Activated CD4-positive, alpha-beta T cell treated with anti-CD3 and anti-CD28 coated beads, Interleukin-2, amount 10 ng/mL, durations not matched to agents 24 days and 14 days (primary cell): ENCODE results near the gene TNFRSF21. TPM values are rescaled to one million over a fixed set of nuclear protein-coding genes. Genes with fewer than 3 reads are reported as not detected.

Experiments
- DNase-seq: peaks from one replicate; pipeline ENCODE4 v3.0.0; 2022
- H3K27ac Mint-ChIP-seq: one replicate; pipeline ENCODE4 v1.8.0; 2022; ENCODE audit warnings: mild to moderate bottlenecking, mixed read lengths
- H3K27me3 Mint-ChIP-seq: one replicate; pipeline ENCODE4 v1.8.0; 2022; ENCODE audit warnings: mixed read lengths
- H3K36me3 Mint-ChIP-seq: one replicate; pipeline ENCODE4 v1.8.0; 2022; ENCODE audit warnings: low read depth, mild to moderate bottlenecking, mixed read lengths
- H3K4me1 Mint-ChIP-seq: one replicate; pipeline ENCODE4 v1.8.0; 2021; ENCODE audit warnings: mixed read lengths
- H3K4me3 Mint-ChIP-seq: one replicate; pipeline ENCODE4 v1.8.0; 2022; ENCODE audit warnings: mild to moderate bottlenecking, moderate library complexity, mixed read lengths
- H3K9me3 Mint-ChIP-seq: one replicate; pipeline ENCODE4 v1.8.0; 2021; ENCODE audit warnings: mixed read lengths
- intact Hi-C: fragments of 100-400 bp; cut with micrococcal nuclease; formaldehyde crosslinking; loops from one replicate; pipeline ENCODE4 v1.15.1; 2023
- total RNA-seq: library from RNA; stranded (reverse); gene quantifications from 2 replicates; pipeline ENCODE4 v1.2.3, GENCODE V29; 2022

The TNFRSF21 gene
- total RNA-seq, 1 donor from 2014 or later: 3.8 TPM

GRCh38 chr6:47310131-47310480 is 401 bp upstream of the TNFRSF21 start:
- peaks cover 9% of the 10 kb centered on the region for H3K4me1 Mint-ChIP-seq
- H3K9me3 Mint-ChIP-seq: no peaks in the 10 kb centered on the region
- no peaks in the 10 kb centered on the region for H3K36me3 Mint-ChIP-seq
- no peak for DNase-seq
- H3K27ac Mint-ChIP-seq: no peak overlapping the region
- H3K27me3 Mint-ChIP-seq: peaks cover 55% of the 10 kb centered on the region
- H3K4me3 Mint-ChIP-seq: peak overlapping the region; percentile 64
- intact Hi-C loops: loop anchor here (1.0 to 5.0 kb wide), 2 partner anchors 263 to 461 kb away; no protein-coding TSS in a partner anchor

DNA sequence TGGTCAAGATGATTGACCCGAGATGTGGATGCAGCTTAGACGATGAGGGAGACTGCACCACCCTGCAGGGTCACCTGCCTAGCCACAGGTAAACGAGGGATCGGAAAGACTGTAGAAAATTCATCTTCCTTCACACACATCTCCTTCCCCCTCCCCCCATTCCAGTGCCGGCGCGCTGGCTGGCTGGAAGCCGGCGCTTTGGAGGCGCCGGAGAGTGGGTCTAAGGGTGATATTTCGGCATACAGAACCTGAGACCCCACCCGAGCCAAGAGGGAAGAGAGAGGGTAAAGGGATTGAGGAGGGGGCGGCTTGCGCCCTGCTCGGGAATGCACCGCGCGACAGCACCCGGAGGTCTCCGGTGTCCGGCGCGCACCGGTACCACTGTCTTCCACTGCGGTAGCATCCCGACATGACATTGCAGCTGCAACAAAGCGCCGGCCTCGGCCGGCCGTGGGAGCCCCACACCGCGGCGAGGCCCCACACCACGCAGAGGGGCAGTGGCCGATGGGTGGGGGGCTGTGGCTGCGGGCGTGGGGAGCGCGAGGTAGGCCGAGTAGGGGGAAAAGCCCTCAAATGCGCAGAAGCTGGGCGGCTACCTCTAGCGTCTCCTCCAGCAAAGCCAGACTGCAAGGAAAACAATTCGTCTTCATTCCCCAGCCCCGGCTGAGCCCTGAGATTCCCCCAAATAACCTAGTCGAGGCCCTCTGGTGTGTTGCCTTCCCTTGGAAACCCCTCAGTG is 984 bp downstream of the TNFRSF21 start:
- H3K36me3 Mint-ChIP-seq: no peaks in the 10 kb centered on the region
- intact Hi-C loops: loop anchor here (1.0 kb wide), 1 partner anchor 211 kb away; no protein-coding TSS in a partner anchor
- no peaks in the 10 kb centered on the region for H3K9me3 Mint-ChIP-seq
- peak; percentile 62 for DNase-seq
- H3K27me3 Mint-ChIP-seq: peaks cover 61% of the 10 kb centered on the region
- H3K4me1 Mint-ChIP-seq: peaks cover 9% of the 10 kb centered on the region
- peak overlapping the region; percentile 64 for H3K4me3 Mint-ChIP-seq
- no peak overlapping the region for H3K27ac Mint-ChIP-seq

DNA sequence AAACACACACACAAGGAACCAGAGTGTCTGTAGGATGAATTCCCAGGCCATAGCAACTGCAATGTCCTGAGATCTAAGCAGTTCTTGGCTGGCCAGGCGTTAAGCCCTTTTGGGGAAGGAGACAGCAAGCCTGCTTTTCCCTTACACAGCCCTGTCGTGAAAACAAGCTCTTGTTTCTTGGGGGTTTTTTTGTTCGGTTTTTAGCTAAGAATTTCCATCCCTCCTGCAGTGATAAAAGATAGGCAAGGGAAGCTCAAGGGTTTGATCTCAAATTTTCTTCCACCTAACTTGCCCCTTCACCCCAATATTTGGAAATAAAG is 1.5 kb downstream of the TNFRSF21 start:
- intact Hi-C loops: no loop called here

DNA sequence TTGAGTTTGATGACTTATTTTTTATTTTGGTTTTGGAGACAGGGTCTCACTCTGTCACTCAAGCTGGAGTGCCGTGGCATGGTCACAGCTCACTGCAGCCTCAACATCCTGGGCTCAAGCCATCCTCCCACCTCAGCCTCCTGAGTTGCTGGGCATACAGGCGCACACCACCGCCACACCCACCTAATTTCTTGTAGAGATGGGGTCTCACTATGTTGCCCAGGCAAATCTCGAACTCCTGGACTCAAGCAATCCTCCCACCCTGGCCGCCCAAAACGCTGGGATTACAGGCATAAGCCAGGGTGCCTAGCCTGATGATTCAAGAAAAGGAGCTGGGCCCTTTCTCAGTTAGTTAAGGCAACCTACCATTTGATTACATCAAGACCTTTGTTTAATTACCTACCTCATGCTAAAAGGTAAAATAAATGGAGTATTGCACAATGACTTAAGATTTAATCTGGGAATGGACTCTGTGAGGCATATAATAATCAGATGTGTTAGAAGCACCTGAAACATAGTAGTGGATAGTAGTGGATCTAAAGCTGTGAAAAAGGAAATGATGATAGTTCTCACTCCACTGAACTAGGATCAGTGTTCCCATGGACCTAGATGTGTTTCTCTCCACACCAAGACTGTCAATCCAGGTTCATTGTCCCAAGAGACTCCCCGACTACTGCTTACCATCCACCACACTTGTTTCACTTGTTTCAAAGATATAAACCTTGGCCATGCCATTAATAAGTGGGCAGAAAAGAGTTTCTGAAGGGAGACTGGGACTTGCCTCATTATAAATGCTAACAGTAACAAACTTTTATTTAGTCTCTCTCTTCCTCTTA is 2.1 kb downstream of the TNFRSF21 start:
- intact Hi-C loops: no loop called here

More for the DNA sequence above, 1.5 kb downstream of the TNFRSF21 start:
- Mint-ChIP-seq H3K36me3 (no peaks in the 10 kb centered on the region), H3K27ac (no peak overlapping the region), H3K4me3 (peak overlapping the region; percentile 64), H3K27me3 (peaks cover 62% of the 10 kb centered on the region), H3K4me1 (peaks cover 9% of the 10 kb centered on the region), H3K9me3 (no peaks in the 10 kb centered on the region)
- DNase-seq: no peak

DNA sequence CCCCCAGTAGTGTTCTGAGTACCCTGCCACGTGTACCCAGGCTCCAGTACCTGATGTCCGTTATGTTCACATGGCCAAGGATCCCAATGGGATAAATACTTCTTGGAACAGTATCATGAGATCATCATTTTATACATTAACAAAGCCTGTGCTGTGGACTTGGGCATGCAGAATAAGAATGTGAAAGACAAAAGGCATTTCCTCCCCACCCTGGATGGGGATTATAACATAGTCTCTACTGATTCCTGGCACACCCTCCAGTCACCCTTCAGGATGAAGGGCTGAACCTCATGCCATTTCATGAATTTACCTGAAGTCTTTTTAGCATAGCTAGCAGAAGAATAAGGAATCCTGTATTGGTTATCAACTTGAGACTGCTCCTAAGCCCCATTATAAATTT is 2.8 kb downstream of the TNFRSF21 start:
- intact Hi-C loops: no loop called here
- H3K27me3 Mint-ChIP-seq: peaks cover 64% of the 10 kb centered on the region
- peaks cover 9% of the 10 kb centered on the region for H3K4me1 Mint-ChIP-seq
- H3K27ac Mint-ChIP-seq: no peak overlapping the region
- DNase-seq: no peak
- H3K36me3 Mint-ChIP-seq: no peaks in the 10 kb centered on the region
- no peaks in the 10 kb centered on the region for H3K9me3 Mint-ChIP-seq
- no peak overlapping the region for H3K4me3 Mint-ChIP-seq

More for the DNA sequence above, 2.1 kb downstream of the TNFRSF21 start:
- Mint-ChIP-seq H3K27ac (no peak overlapping the region), H3K4me3 (no peak overlapping the region), H3K27me3 (peaks cover 62% of the 10 kb centered on the region), H3K9me3 (no peaks in the 10 kb centered on the region), H3K4me1 (peaks cover 9% of the 10 kb centered on the region), H3K36me3 (no peaks in the 10 kb centered on the region)
- no peak for DNase-seq

GRCh38 chr6:47303861-47304260 is 5.8 kb downstream of the TNFRSF21 start:
- DNase-seq: no peak
- peaks cover 5% of the 10 kb centered on the region for H3K4me1 Mint-ChIP-seq
- no peaks in the 10 kb centered on the region for H3K9me3 Mint-ChIP-seq
- H3K27ac Mint-ChIP-seq: no peak overlapping the region
- no peaks in the 10 kb centered on the region for H3K36me3 Mint-ChIP-seq
- H3K4me3 Mint-ChIP-seq: no peak overlapping the region
- H3K27me3 Mint-ChIP-seq: peaks cover 57% of the 10 kb centered on the region
- intact Hi-C loops: no loop called here

- intact Hi-C loops: no loop called here
- peaks cover 54% of the 10 kb centered on the region for H3K27me3 Mint-ChIP-seq
- DNase-seq: no peak
These were observed 6.4 kb downstream of the TNFRSF21 start for GRCh38 chr6:47303342-47303741.

GRCh38 chr6:47302043-47302442 is 7.7 kb downstream of the TNFRSF21 start:
- DNase-seq: no peak
- no peak overlapping the region for H3K4me3 Mint-ChIP-seq
- H3K9me3 Mint-ChIP-seq: no peaks in the 10 kb centered on the region
- intact Hi-C loops: no loop called here
- peaks cover 41% of the 10 kb centered on the region for H3K27me3 Mint-ChIP-seq
- no peaks in the 10 kb centered on the region for H3K36me3 Mint-ChIP-seq
- no peak overlapping the region for H3K27ac Mint-ChIP-seq
- no peaks in the 10 kb centered on the region for H3K4me1 Mint-ChIP-seq

More at GRCh38 chr6:47303342-47303741, 6.4 kb downstream of the TNFRSF21 start:
- H3K4me1 Mint-ChIP-seq: peaks cover 3% of the 10 kb centered on the region
- no peak overlapping the region for H3K27ac Mint-ChIP-seq
- H3K9me3 Mint-ChIP-seq: no peaks in the 10 kb centered on the region
- no peaks in the 10 kb centered on the region for H3K36me3 Mint-ChIP-seq
- no peak overlapping the region for H3K4me3 Mint-ChIP-seq

GRCh38 chr6:47301441-47301840 is 8.3 kb downstream of the TNFRSF21 start:
- intact Hi-C loops: no loop called here
- H3K4me1 Mint-ChIP-seq: no peaks in the 10 kb centered on the region
- H3K27me3 Mint-ChIP-seq: peaks cover 35% of the 10 kb centered on the region
- no peak for DNase-seq
- no peaks in the 10 kb centered on the region for H3K36me3 Mint-ChIP-seq
- no peak overlapping the region for H3K27ac Mint-ChIP-seq
- no peak overlapping the region for H3K4me3 Mint-ChIP-seq
- no peaks in the 10 kb centered on the region for H3K9me3 Mint-ChIP-seq

GRCh38 chr6:47300417-47300816 is 9.3 kb downstream of the TNFRSF21 start:
- no peak overlapping the region for H3K27ac Mint-ChIP-seq
- H3K36me3 Mint-ChIP-seq: no peaks in the 10 kb centered on the region
- peaks cover 28% of the 10 kb centered on the region for H3K27me3 Mint-ChIP-seq
- no peaks in the 10 kb centered on the region for H3K9me3 Mint-ChIP-seq
- DNase-seq: no peak
- intact Hi-C loops: no loop called here
- no peak overlapping the region for H3K4me3 Mint-ChIP-seq
- H3K4me1 Mint-ChIP-seq: no peaks in the 10 kb centered on the region

GRCh38 chr6:47299965-47300364 is 9.7 kb downstream of the TNFRSF21 start:
- Mint-ChIP-seq H3K27me3 (peaks cover 28% of the 10 kb centered on the region), H3K27ac (no peak overlapping the region), H3K4me1 (no peaks in the 10 kb centered on the region), H3K9me3 (no peaks in the 10 kb centered on the region), H3K4me3 (no peak overlapping the region), H3K36me3 (no peaks in the 10 kb centered on the region)
- intact Hi-C loops: no loop called here
- no peak for DNase-seq

GRCh38 chr6:47298475-47298874 is 11.2 kb downstream of the TNFRSF21 start:
- Mint-ChIP-seq H3K27me3 (peaks cover 19% of the 10 kb centered on the region), H3K36me3 (no peaks in the 10 kb centered on the region), H3K9me3 (no peaks in the 10 kb centered on the region), H3K4me1 (no peaks in the 10 kb centered on the region), H3K4me3 (no peak overlapping the region), H3K27ac (no peak overlapping the region)
- intact Hi-C loops: no loop called here
- no peak for DNase-seq

GRCh38 chr6:47294990-47295389 is 14.7 kb downstream of the TNFRSF21 start:
- no peaks in the 10 kb centered on the region for H3K27me3 Mint-ChIP-seq
- no peaks in the 10 kb centered on the region for H3K4me1 Mint-ChIP-seq
- H3K27ac Mint-ChIP-seq: no peak overlapping the region
- H3K9me3 Mint-ChIP-seq: peaks cover 9% of the 10 kb centered on the region
- intact Hi-C loops: no loop called here
- no peaks in the 10 kb centered on the region for H3K36me3 Mint-ChIP-seq
- no peak overlapping the region for H3K4me3 Mint-ChIP-seq
- DNase-seq: no peak

DNA sequence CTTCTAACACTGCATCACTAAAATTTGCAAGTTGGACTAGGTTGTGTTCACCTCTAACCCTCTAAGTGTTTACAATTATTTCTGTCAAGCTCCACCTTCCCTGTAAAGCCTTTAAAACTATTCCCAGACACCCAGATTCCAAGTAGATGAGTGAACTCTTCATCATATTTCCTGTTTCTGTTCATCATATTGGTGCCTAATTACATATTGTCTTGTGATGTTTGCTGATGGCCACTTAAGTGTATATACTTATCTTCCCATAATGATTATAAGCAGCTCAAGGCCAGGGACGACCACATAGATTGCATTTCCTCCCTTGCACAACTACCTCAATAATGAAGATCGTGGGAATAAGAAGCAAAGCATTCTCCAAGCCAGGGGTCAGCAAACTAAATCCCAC is 16.8 kb downstream of the TNFRSF21 start:
- Mint-ChIP-seq H3K4me1 (no peaks in the 10 kb centered on the region), H3K9me3 (peaks cover 9% of the 10 kb centered on the region), H3K27ac (no peak overlapping the region), H3K36me3 (no peaks in the 10 kb centered on the region), H3K4me3 (no peak overlapping the region), H3K27me3 (no peaks in the 10 kb centered on the region)
- no peak for DNase-seq
- intact Hi-C loops: no loop called here
